ENCODE results near the gene PLCB2.

The PLCB2 gene

DNA sequence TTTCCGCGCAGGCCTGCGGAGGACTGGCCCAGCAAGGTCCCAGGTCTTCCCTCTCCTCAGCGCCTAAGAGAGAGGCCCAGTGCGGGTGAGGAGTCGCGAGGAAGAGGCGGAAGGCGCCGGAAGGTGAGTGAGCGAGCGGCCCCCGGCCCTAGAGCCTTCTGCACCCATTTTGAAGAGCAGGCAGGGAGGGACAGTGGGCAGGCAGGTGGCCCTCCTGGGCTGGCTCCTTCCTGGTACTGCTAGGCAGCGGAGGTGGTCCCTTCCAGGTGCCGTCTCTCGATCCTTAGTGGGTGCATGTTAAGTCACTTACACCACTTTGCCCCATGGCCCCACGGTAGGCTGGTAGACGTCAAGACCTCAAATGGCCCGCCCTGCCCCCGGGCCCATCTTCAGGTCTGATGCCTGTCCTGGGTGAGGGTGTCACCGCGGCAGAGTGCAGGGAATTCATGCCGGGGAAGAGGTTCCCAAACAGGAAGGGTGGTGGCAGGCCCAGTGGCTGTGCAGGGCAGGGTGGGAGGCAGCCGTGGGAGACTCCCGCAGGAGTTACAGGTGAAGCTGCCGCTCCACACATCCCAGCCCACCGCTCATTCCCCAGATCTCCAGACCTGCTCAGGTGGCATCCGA lies 54.5 kb downstream of the PLCB2 start:
- Histone ChIP-seq H3K36me3 (no peaks in the 10 kb centered on the region), H3K4me3 (ENCODE audit: low read depth, low read length) (no peak overlapping the region), H3K27me3 (ENCODE audit: insufficient read depth, low read depth, severe bottlenecking) (no peaks in the 10 kb centered on the region), H3K27ac (no peak overlapping the region), H3K9me3 (ENCODE audit: severe bottlenecking) (no peaks in the 10 kb centered on the region)
- no peak for DNase-seq
- TF ChIP-seq CTCF (IDR thresholded peaks at IDR 0.05; ENCODE audit: low read depth, low read length), result no peak

- Histone ChIP-seq H3K9me3 (ENCODE audit: severe bottlenecking) (no peaks in the 10 kb centered on the region), H3K27me3 (ENCODE audit: insufficient read depth, low read depth, severe bottlenecking) (no peaks in the 10 kb centered on the region), H3K4me3 (ENCODE audit: low read depth, low read length) (no peak overlapping the region), H3K36me3 (no peaks in the 10 kb centered on the region), H3K27ac (no peak overlapping the region)
- no peak for DNase-seq
- TF ChIP-seq CTCF (IDR thresholded peaks at IDR 0.05; ENCODE audit: low read depth, low read length), result no peak
Observed at GRCh38 chr15:40252438-40253166, 55.1 kb downstream of the PLCB2 start.

- Histone ChIP-seq H3K27me3 (ENCODE audit: insufficient read depth, low read depth, severe bottlenecking) (no peaks in the 10 kb centered on the region), H3K9me3 (ENCODE audit: severe bottlenecking) (no peaks in the 10 kb centered on the region), H3K27ac (no peak overlapping the region), H3K4me3 (ENCODE audit: low read depth, low read length) (no peak overlapping the region), H3K36me3 (no peaks in the 10 kb centered on the region)
- TF ChIP-seq CTCF (IDR thresholded peaks at IDR 0.05; ENCODE audit: low read depth, low read length), result no peak
- no peak for DNase-seq
Observed at GRCh38 chr15:40252141-40252437, 55.6 kb downstream of the PLCB2 start.

GRCh38 chr15:40251486-40252140 lies 56.1 kb downstream of the PLCB2 start:
- no peak for TF ChIP-seq CTCF (IDR thresholded peaks at IDR 0.05; ENCODE audit: low read depth, low read length)
- DNase-seq, result no peak
- H3K27me3 ChIP-seq (ENCODE audit: insufficient read depth, low read depth, severe bottlenecking), result no peaks in the 10 kb centered on the region
- no peak overlapping the region for H3K27ac ChIP-seq
- H3K4me3 ChIP-seq (ENCODE audit: low read depth, low read length), result no peak overlapping the region
- H3K9me3 ChIP-seq (ENCODE audit: severe bottlenecking), result no peaks in the 10 kb centered on the region
- H3K36me3 ChIP-seq, result no peaks in the 10 kb centered on the region

GRCh38 chr15:40250771-40251483 lies 56.8 kb downstream of the PLCB2 start:
- no peak overlapping the region for H3K27ac ChIP-seq
- no peak for DNase-seq

More at GRCh38 chr15:40250771-40251483, 56.8 kb downstream of the PLCB2 start:
- no peak; the same call in 1 of the 2 replicates for TF ChIP-seq CTCF (IDR thresholded peaks at IDR 0.05; ENCODE audit: low read depth, low read length)
- Histone ChIP-seq H3K27me3 (ENCODE audit: insufficient read depth, low read depth, severe bottlenecking) (no peaks in the 10 kb centered on the region), H3K36me3 (no peaks in the 10 kb centered on the region), H3K4me3 (ENCODE audit: low read depth, low read length) (no peak overlapping the region), H3K9me3 (ENCODE audit: severe bottlenecking) (no peaks in the 10 kb centered on the region)
